ENCODE data around the gene G6PC3. TPM values are rescaled to one million over a fixed set of nuclear protein-coding genes. Genes with fewer than 3 reads are reported as not detected.

The G6PC3 gene
- polyA plus RNA-seq, 1 of the 3 experiments (the other 2 are of a cell fraction), result 166 TPM

- no peak overlapping the region for H3K4me2 ChIP-seq
- no peak overlapping the region for H3K27ac ChIP-seq (ENCODE audit: low read depth in 2 of 2, low read length in 1 of 2)
- WGBS (ENCODE audit: low lambda C conversion rate), result 73% methylated on average over 9 of the region's 10 CpGs
- no peak overlapping the region for H2AFZ ChIP-seq (ENCODE audit: low read depth)
- no peak overlapping the region for H3K4me3 ChIP-seq (ENCODE audit: low read depth in 2 of 2, low read length in 1 of 2)
- ChIA-PET POLR2A (interaction anchor here (1.2 to 1.3 kb wide), 2 partner anchors 12 to 84 kb away, joined by 4 to 6 read pairs; no protein-coding TSS in a partner anchor), CTCF (interaction anchor here (0.6 to 3.8 kb wide), 23 partner anchors 10 to 206 kb away, joined by 3 to 20 read pairs (median 4); partner anchors contain the start of genes ASB16 and LSM12)
- DNase-seq, result peak; percentile 78
- no peaks in the 10 kb centered on the region for H3K79me2 ChIP-seq (ENCODE audit: insufficient read depth)
- H3K9me3 ChIP-seq, result no peaks in the 10 kb centered on the region
- no peak overlapping the region for H3K9ac ChIP-seq
- H4K20me1 ChIP-seq (ENCODE audit: insufficient read depth), result no peaks in the 10 kb centered on the region
- peaks cover 18% of the 10 kb centered on the region for H3F3A ChIP-seq (replicated peaks; ENCODE audit: insufficient read depth)
- no peaks in the 10 kb centered on the region for H3K27me3 ChIP-seq (ENCODE audit: insufficient read depth)
- peaks cover 12 to 20% of the 10 kb centered on the region in 2 experiments for H3K36me3 ChIP-seq (replicated peaks in 1 of 2; ENCODE audit: control insufficient read depth in 1 of 2, insufficient read depth in 2 of 2, low read length in 1 of 2)
- H3K9me2 ChIP-seq, result no peaks in the 10 kb centered on the region
- H3K4me1 ChIP-seq (ENCODE audit: control insufficient read depth in 1 of 2, insufficient read depth in 2 of 2, low read depth in 1 of 2, low read length in 1 of 2), result peaks cover 12 to 15% of the 10 kb centered on the region in 2 experiments; a peak in 3 of 4 replicates
- TF ChIP-seq RAD21 (IDR thresholded peaks at IDR 0.05; ENCODE audit: low read length) (peak; percentile 41), SMC3 (IDR thresholded peaks at IDR 0.05; ENCODE audit: low read depth, low read length) (peak; percentile 13; the same call in 1 of the 2 replicates), RFX5 (IDR thresholded peaks at IDR 0.05; ENCODE audit: low read length) (no peak), FOXJ3 (CRISPR knock-in tag; IDR thresholded peaks at IDR 0.05) (no peak), RCOR1 (IDR thresholded peaks at IDR 0.05; ENCODE audit: low read length) (no peak), CTCF (IDR thresholded peaks at IDR 0.05) (peak; percentile 60)
These were observed 13.6 kb downstream of the G6PC3 start for GRCh38 chr17:44084131-44084538.

DNA sequence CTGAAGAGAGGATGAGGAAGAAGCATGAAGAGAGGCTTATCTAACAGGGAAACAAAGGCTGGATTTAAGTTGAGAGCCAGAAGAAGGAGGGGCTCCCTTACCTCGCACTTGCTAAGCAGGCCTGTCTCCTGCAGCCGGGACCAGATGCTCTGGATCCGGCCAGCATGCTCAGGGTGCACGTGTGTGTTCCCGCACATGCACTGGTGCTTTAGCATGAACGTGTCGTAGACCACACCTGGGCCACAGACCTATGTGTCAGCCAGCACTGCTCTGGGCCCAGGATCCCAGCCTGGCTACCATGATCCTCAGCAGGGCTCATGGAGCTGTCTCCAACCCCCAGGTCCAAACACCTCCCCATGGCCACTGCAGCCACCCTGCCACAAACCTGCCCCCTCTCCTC is 14.4 kb downstream of the G6PC3 start:
- Histone ChIP-seq H3K4me1 (ENCODE audit: control insufficient read depth in 1 of 2, insufficient read depth in 2 of 2, low read depth in 1 of 2, low read length in 1 of 2) (peaks cover 12 to 15% of the 10 kb centered on the region in 2 experiments; a peak in 3 of 4 replicates), H3K79me2 (ENCODE audit: insufficient read depth) (no peaks in the 10 kb centered on the region), H3K9ac (no peak overlapping the region), H3K36me3 (replicated peaks in 1 of 2; ENCODE audit: control insufficient read depth in 1 of 2, insufficient read depth in 2 of 2, low read length in 1 of 2) (peaks cover 6 to 20% of the 10 kb centered on the region in 2 experiments), H3K27ac (ENCODE audit: low read depth in 2 of 2, low read length in 1 of 2) (no peak overlapping the region), H3F3A (replicated peaks; ENCODE audit: insufficient read depth) (peaks cover 20% of the 10 kb centered on the region), H2AFZ (ENCODE audit: low read depth) (no peak overlapping the region), H3K4me3 (ENCODE audit: low read depth in 2 of 2, low read length in 1 of 2) (no peak overlapping the region), H3K27me3 (ENCODE audit: insufficient read depth) (no peaks in the 10 kb centered on the region), H3K9me3 (no peaks in the 10 kb centered on the region), H3K9me2 (no peaks in the 10 kb centered on the region), H4K20me1 (ENCODE audit: insufficient read depth) (no peaks in the 10 kb centered on the region), H3K4me2 (no peak overlapping the region)
- ChIA-PET POLR2A (no interaction called here), CTCF (interaction anchor here (0.6 to 3.8 kb wide), 18 partner anchors 9 to 206 kb away, joined by 3 to 20 read pairs (median 4); no protein-coding TSS in a partner anchor)
- WGBS (ENCODE audit: low lambda C conversion rate), result 98% methylated on average over 6 of the region's 7 CpGs
- no peak for DNase-seq
- TF ChIP-seq FOXJ3 (CRISPR knock-in tag; IDR thresholded peaks at IDR 0.05), result no peak
- no peak for TF ChIP-seq EP300 (IDR thresholded peaks at IDR 0.05; ENCODE audit: borderline replicate concordance in 1 of 2, low read depth in 1 of 2, low read length in 1 of 2)
- TF ChIP-seq TAF1 (IDR thresholded peaks at IDR 0.05; ENCODE audit: borderline replicate concordance, low read depth, low read length), result no peak
- no peak for TF ChIP-seq CHD2 (IDR thresholded peaks at IDR 0.05; ENCODE audit: low read length, partially characterized antibody)
- no peak for TF ChIP-seq SIN3A (IDR thresholded peaks at IDR 0.05; ENCODE audit: borderline replicate concordance, low read depth, low read length)
- TF ChIP-seq USF1 (IDR thresholded peaks at IDR 0.05; ENCODE audit: borderline replicate concordance, low read depth), result no peak
- no peak for TF ChIP-seq EZH2phosphoT487 (IDR thresholded peaks at IDR 0.05; ENCODE audit: borderline replicate concordance, low read depth)
- no peak for TF ChIP-seq ZBTB33 (IDR thresholded peaks at IDR 0.05; ENCODE audit: borderline replicate concordance, low read depth)
- no peak for TF ChIP-seq FOSL2 (IDR thresholded peaks at IDR 0.05; ENCODE audit: borderline replicate concordance, low read depth)
